Thymus (tissue), 11 donors: ENCODE data around the gene NEGR1. TPM values are rescaled to one million over a fixed set of nuclear protein-coding genes. Genes with fewer than 3 reads are reported as not detected.

Experiments used
- DNase-seq, 9 donors: peaks; one replicate each; pipeline ENCODE4 v3.0.0-alpha.2; 2013; ENCODE audit warnings: low spot score in 9 of 9, low read depth in 6 of 9, missing footprints in 1 of 9
- H3K27ac ChIP-seq, 2 donors: one replicate each; pipeline ENCODE4 v1.5.1; 2013; ENCODE audit warnings: control low read depth in 1 of 2, low read depth in 1 of 2, low read length in 1 of 2, mild to moderate bottlenecking in 1 of 2, moderate library complexity in 1 of 2
- H3K27me3 ChIP-seq, 2 donors: one replicate each; pipeline ENCODE4 v1.5.1; 2013; ENCODE audit warnings: low read length in 1 of 2; ENCODE audit not compliant: control insufficient read depth in 2 of 2, insufficient read depth in 1 of 2
- H3K36me3 ChIP-seq, 2 donors: one replicate each; pipeline ENCODE4 v1.5.1; 2013; ENCODE audit warnings: low read length in 1 of 2, mild to moderate bottlenecking in 1 of 2, moderate library complexity in 1 of 2; ENCODE audit not compliant: control insufficient read depth in 2 of 2, insufficient read depth in 2 of 2
- H3K4me1 ChIP-seq, 2 donors: one replicate each; pipeline ENCODE4 v1.5.1; 2013; ENCODE audit warnings: low read length in 2 of 2; ENCODE audit not compliant: control insufficient read depth in 2 of 2, insufficient read depth in 2 of 2
- H3K4me3 ChIP-seq, 2 donors: one replicate each; pipeline ENCODE4 v1.5.1; 2013; ENCODE audit warnings: low read length in 2 of 2, control low read depth in 1 of 2, mild to moderate bottlenecking in 1 of 2
- H3K9me3 ChIP-seq, 2 donors: one replicate each; pipeline ENCODE4 v1.5.1; 2013; ENCODE audit warnings: low read length in 1 of 2, mild to moderate bottlenecking in 1 of 2; ENCODE audit not compliant: control insufficient read depth in 2 of 2, insufficient read depth in 1 of 2
- WGBS: extraction: QIAGEN DNeasy Blood & Tissue Kit; methylation state at CpG from one replicate; pipeline ENCODE4 v1.1.7; 2013; 5-methylcytosine and 5-hydroxymethylcytosine counted together
- polyA plus RNA-seq: library from polyadenylated mRNA; stranded (reverse); fragments of 200-250 nt; gene quantifications from one replicate; pipeline ENCODE4 v1.2.3, GENCODE V29; 2013
- total RNA-seq: library from RNA; stranded (reverse); fragments of 120-200 nt; gene quantifications from one replicate; pipeline ENCODE4 v1.2.4, GENCODE V29; 2013
- donor health status: healthy.

NEGR1 gene
- total and polyA plus RNA-seq, 2 donors = 2.8 to 3.3 TPM

DNA sequence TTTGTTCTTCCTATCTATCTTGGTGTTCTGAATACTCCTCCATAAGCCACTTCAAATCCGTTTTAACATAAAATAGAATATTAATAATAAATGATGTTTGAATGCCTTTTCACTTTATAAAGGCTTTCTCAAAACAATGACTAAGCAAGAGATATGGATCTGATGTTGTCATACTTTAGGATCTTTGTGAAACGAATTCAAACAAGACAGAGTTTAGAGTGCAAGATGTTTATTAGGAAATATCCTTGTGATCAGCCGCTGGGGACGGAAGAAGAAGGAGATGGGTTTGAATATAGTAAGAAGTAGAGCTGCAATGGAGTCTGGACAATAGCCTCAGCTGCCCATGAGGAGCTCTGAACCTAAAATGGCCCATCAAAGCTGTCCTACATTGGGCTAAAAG, 351.8 kb downstream of the NEGR1 start:
- no peaks in the 10 kb centered on the region for H3K4me1 ChIP-seq
- WGBS = 93% methylated on average over 4 of the region's 4 CpGs
- H3K9me3 ChIP-seq = no peaks in the 10 kb centered on the region
- H3K27ac ChIP-seq = no peak overlapping the region
- no peak overlapping the region for H3K4me3 ChIP-seq
- H3K36me3 ChIP-seq = no peaks in the 10 kb centered on the region
- H3K27me3 ChIP-seq = no peaks in the 10 kb centered on the region
- no peak for DNase-seq

DNA sequence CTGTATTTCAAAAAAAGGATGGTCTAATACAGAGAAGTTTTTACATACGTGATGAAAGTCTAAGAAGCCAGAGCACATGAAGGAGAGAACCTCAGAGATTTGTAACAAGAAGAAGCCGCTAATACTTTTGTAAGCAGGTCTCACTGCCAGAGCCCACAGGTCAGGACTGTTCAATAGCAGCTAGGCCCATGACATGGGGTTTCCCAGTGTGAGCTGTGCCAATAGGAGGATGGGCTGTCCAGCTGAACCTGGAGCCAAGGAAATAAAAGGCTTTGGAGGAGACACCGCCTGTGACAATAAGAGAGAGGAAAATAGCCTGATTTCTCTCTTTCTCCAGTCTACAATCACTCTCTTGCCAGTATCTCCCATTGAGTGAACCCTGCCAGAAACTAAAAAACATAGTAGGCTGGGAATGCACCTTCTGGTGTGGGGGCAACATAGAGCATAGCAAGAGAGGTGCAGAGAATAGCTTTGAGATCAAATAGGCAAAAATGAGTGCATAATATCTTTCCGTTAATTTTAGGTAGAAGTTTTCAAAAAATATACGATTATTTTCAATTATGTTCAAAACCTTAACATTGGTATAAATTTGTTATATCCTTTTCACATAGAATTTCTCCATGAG, 360.3 kb downstream of the NEGR1 start:
- Histone ChIP-seq H3K9me3 (no peaks in the 10 kb centered on the region), H3K27ac (no peak overlapping the region), H3K27me3 (no peaks in the 10 kb centered on the region), H3K36me3 (no peaks in the 10 kb centered on the region), H3K4me3 (no peak overlapping the region), H3K4me1 (peaks cover 3% of the 10 kb centered on the region in 2 donors)
- DNase-seq = no peak
- WGBS = 98% methylated on average over 5 of the region's 5 CpGs

DNA sequence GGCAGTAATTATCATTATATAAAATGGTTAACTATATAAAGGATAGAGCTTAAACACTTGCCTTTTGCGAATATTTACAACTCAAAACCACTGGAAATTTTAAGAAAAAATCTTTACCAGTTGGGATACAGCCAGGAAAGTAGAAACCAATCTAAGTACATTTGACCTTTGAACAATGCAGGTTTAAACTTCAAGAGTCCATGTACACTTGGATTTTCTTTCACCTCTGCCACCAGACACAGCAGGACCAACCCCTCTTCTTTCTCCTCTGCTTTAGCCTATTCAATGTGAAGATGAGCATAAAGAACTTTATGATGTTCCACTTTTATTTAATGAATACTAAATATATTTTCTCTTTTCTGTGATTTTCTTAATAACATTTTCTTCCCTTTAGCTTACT, 361.1 kb downstream of the NEGR1 start:
- WGBS = 97% methylated on average over 1 of the region's 1 CpG
- H3K27ac ChIP-seq = no peak overlapping the region
- H3K4me1 ChIP-seq = peaks cover 3% of the 10 kb centered on the region in 2 donors
- H3K36me3 ChIP-seq = no peaks in the 10 kb centered on the region
- no peak for DNase-seq
- H3K27me3 ChIP-seq = no peaks in the 10 kb centered on the region
- no peaks in the 10 kb centered on the region for H3K9me3 ChIP-seq
- no peak overlapping the region for H3K4me3 ChIP-seq

DNA sequence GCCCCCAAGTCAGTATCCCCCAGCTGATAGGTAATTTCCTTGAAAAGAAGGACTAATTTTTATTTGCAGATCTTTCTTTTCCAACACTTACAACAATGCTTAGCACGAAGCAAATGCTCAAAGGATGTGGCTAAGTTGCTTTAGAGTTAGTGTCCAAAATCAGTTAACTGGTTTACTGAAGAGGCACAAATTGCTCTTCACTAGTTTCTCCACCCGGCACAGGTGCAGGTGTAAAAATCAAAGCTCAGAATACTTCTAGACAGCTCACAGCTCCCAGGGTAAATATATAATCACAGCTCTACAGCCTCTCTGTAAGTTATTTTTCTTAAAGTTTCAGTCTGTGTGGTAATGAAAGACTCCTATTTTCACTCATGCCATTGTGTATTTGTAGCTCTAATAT, 361.8 kb downstream of the NEGR1 start:
- H3K27me3 ChIP-seq = no peaks in the 10 kb centered on the region
- peak in 3 of 9 donors; percentile 8 to 57 (median 21) for DNase-seq
- H3K36me3 ChIP-seq = no peaks in the 10 kb centered on the region
- peaks cover 3% of the 10 kb centered on the region in 2 donors for H3K4me1 ChIP-seq
- H3K4me3 ChIP-seq = no peak overlapping the region
- WGBS = 16% methylated on average over 2 of the region's 2 CpGs
- H3K9me3 ChIP-seq = no peaks in the 10 kb centered on the region
- no peak overlapping the region for H3K27ac ChIP-seq

DNA sequence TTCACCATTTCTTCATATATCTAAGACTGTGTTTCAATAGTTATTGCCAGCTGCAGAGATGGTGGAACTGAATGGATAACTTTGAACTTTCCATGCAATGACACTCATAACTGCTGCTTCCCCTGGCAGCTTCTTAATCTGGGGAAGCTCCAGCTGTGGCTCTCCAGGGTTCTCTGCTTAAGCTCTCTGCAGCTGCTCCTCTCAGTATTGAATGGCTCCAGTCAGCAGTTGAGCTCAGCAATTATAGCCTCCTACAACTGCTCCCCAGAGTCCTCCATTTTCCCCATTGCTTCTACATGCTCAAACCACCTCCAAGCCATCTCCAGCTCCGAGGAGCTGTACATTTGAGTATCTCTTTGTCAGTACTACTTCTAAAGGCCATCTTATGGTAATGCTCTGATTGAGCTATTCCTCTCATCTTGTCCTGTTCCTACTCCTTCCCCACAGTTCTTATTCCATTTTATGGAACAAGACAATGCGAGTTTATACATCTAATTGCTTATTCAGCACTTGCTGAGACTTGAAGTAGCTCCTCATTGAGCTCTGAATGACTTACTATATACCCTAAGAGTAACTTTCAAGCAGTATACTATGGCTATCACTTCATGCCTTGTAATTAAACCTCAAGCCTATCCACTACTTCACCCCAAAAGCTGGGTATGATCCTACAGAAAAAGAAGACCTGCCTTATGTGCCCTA, 362.4 kb downstream of the NEGR1 start:
- Histone ChIP-seq H3K27me3 (no peaks in the 10 kb centered on the region), H3K4me3 (no peak overlapping the region), H3K27ac (no peak overlapping the region), H3K36me3 (no peaks in the 10 kb centered on the region), H3K9me3 (no peaks in the 10 kb centered on the region), H3K4me1 (peaks cover 3% of the 10 kb centered on the region in 2 donors)
- WGBS = 95% methylated on average over 2 of the region's 2 CpGs
- DNase-seq = peak in 1 of 9 donors; percentile 29

DNA sequence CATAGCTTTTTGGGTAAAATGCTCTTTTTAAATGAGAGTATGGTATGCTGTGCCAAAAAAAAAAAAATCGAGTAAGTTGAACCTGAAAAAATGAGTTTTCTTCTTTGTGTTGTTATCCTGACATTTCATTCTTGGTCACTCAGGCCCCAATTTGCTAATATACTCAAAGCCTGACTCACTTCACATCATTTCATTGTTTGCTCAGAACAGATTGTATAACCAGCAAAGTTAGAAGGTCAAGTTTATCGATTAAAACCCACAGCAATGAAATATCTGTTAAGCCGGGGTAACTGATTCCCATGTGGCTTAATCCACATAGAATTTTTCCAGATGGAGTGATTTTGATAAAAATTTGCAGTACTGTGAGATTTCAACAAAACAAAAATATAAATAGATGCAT, 363.7 kb downstream of the NEGR1 start:
- no peaks in the 10 kb centered on the region for H3K36me3 ChIP-seq
- H3K4me3 ChIP-seq = no peak overlapping the region
- H3K4me1 ChIP-seq = peaks cover 3% of the 10 kb centered on the region in 2 donors
- DNase-seq = no peak
- WGBS = 96% methylated on average over 3 of the region's 3 CpGs
- H3K27ac ChIP-seq = no peak overlapping the region
- H3K9me3 ChIP-seq = no peaks in the 10 kb centered on the region
- H3K27me3 ChIP-seq = no peaks in the 10 kb centered on the region

DNA sequence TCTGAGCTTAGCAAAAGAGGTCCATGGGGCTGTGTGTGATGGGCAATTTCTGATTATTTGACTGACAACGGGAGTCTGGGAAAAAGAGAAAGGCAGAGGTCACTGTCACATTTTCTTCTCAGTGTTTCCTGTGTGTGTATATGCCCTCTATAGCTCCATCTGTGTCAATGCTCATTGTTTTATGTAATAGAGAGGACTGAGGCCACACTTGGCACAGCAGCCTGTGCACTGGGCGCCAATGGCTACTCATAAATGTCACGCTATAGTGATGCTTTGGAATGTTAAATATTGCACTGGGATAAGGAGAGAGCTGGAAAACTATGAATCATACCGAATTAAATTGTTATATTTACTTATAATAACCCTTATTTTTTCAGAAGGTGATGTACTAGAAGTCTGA, 365.4 kb downstream of the NEGR1 start:
- Histone ChIP-seq H3K27ac (no peak overlapping the region), H3K27me3 (no peaks in the 10 kb centered on the region), H3K4me1 (peaks cover 3% of the 10 kb centered on the region in 2 donors), H3K36me3 (no peaks in the 10 kb centered on the region), H3K4me3 (no peak overlapping the region), H3K9me3 (no peaks in the 10 kb centered on the region)
- DNase-seq = no peak
- WGBS = 97% methylated on average over 4 of the region's 4 CpGs

DNA sequence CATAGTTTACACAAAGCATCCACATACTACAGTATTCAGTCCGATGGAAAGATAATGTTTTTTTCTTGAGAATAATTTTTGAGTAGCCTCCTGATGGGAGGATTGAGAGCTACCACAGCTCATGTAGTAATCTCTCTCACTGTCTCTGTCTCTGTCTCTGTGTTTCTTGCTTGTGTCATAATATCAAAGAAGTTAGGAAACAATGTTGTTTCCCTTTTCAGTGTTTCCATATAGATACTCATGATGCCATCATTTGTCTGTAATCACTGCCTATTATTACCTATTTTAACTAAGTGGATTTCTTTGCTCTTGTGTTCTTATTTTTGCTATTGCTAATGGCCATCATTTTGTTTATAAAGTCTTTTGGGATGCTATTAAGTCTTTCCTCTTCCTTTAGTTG, 367.7 kb downstream of the NEGR1 start:
- no peak overlapping the region for H3K27ac ChIP-seq
- 97% methylated on average over 1 of the region's 1 CpG for WGBS
- H3K4me3 ChIP-seq = no peak overlapping the region
- no peaks in the 10 kb centered on the region for H3K9me3 ChIP-seq
- no peaks in the 10 kb centered on the region for H3K4me1 ChIP-seq
- H3K27me3 ChIP-seq = no peaks in the 10 kb centered on the region
- H3K36me3 ChIP-seq = no peaks in the 10 kb centered on the region
- DNase-seq = no peak

DNA sequence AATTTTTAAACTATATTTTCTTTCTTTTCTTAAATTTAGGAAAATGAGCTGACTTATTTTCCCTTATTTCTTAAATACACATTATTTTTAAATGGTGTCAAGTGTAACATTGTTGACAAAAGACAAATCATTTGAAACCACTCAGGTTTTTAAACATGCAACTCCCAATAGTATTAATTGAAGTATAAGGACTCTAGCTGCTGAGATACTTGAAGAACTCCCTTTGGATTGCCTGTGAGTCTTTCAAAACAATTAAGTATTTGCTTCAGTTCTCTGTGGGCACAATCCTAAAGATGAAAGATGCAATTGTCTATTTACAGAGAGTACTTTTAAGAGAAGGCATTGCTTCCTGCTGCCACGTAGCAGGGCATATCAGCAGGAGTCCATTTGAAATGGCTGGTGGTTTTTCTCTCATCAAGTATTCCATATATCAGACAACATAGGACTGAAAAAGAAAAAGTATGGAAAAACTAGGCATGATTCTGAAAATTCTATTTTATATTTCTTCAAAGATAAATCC, 373.4 kb downstream of the NEGR1 start:
- no peaks in the 10 kb centered on the region for H3K36me3 ChIP-seq
- H3K4me3 ChIP-seq = no peak overlapping the region
- H3K27me3 ChIP-seq = no peaks in the 10 kb centered on the region
- H3K27ac ChIP-seq = no peak overlapping the region
- DNase-seq = no peak
- no peaks in the 10 kb centered on the region for H3K4me1 ChIP-seq
- no peaks in the 10 kb centered on the region for H3K9me3 ChIP-seq
- WGBS = 46% methylated on average over 1 of the region's 1 CpG
